Neural crest cell (in vitro differentiated cells): ENCODE results near the gene ATG5. TPM values are rescaled to one million over a fixed set of nuclear protein-coding genes. Genes with fewer than 3 reads are reported as not detected.

ENCODE experiments used
- DNase-seq: peaks from one replicate; pipeline ENCODE4 v3.0.0; 2021; ENCODE audit warnings: low read depth, mixed read lengths, low spot score
- H3K27ac Mint-ChIP-seq: one replicate; pipeline ENCODE4 v1.8.0; 2021; ENCODE audit warnings: mild to moderate bottlenecking, mixed read lengths; ENCODE audit not compliant: unreplicated experiment
- H3K27me3 Mint-ChIP-seq: 2 replicates; pipeline ENCODE4 v1.8.0; 2021; ENCODE audit warnings: low read depth, mild to moderate bottlenecking, mixed read lengths
- H3K36me3 Mint-ChIP-seq: 2 replicates; pipeline ENCODE4 v1.8.0; 2021; ENCODE audit warnings: low read depth, mild to moderate bottlenecking, mixed read lengths
- H3K4me1 Mint-ChIP-seq: 2 replicates; pipeline ENCODE4 v1.8.0; 2021; ENCODE audit warnings: mixed read lengths
- H3K4me3 Mint-ChIP-seq: one replicate; pipeline ENCODE4 v1.8.0; 2021; ENCODE audit warnings: mild to moderate bottlenecking, mixed read lengths
- H3K9me3 Mint-ChIP-seq: 2 replicates; pipeline ENCODE4 v1.8.0; 2021; ENCODE audit warnings: mixed read lengths
- total RNA-seq: library from RNA; stranded (reverse); gene quantifications from 2 replicates; pipeline ENCODE4 v1.2.1, GENCODE V29; 2021
- TF ChIP-seq, protein P1 (sequence below): fragments of 200-600 bp; sonication (generic); conservative IDR thresholded peaks from 2 replicates; pipeline ENCODE4 v1.5.0; 2021; ENCODE audit warnings: antibody characterized with exemption, mild to moderate bottlenecking

Gene ATG5
- total RNA-seq, 1 donor from 2014 or later: 22.5 TPM

DNA sequence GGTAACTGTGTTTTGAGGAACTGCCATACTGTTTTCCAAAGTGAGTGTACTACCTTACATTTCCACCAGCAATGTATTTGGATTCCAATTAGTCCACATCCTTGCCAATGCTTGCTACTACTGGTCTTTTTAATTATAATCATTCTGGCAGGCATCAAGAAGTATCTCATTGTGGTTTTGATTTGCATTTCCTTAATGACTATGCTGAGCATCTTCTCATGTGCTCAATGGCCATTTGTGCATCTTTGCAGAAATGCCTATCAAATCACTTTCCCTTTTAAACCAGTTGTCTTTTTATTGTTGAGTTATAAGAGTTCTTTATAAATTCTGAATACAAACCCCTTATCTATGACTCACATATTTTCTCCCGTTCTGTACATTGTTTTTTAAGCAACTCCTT, 75.9 kb downstream of the ATG5 start:
- TF ChIP-seq, protein P1, sequence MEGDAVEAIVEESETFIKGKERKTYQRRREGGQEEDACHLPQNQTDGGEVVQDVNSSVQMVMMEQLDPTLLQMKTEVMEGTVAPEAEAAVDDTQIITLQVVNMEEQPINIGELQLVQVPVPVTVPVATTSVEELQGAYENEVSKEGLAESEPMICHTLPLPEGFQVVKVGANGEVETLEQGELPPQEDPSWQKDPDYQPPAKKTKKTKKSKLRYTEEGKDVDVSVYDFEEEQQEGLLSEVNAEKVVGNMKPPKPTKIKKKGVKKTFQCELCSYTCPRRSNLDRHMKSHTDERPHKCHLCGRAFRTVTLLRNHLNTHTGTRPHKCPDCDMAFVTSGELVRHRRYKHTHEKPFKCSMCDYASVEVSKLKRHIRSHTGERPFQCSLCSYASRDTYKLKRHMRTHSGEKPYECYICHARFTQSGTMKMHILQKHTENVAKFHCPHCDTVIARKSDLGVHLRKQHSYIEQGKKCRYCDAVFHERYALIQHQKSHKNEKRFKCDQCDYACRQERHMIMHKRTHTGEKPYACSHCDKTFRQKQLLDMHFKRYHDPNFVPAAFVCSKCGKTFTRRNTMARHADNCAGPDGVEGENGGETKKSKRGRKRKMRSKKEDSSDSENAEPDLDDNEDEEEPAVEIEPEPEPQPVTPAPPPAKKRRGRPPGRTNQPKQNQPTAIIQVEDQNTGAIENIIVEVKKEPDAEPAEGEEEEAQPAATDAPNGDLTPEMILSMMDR: no peak
- H3K36me3 Mint-ChIP-seq: no peaks in the 10 kb centered on the region
- no peak overlapping the region for H3K4me3 Mint-ChIP-seq
- no peak overlapping the region for H3K27ac Mint-ChIP-seq
- no peak for DNase-seq
- H3K27me3 Mint-ChIP-seq: no peaks in the 10 kb centered on the region
- H3K9me3 Mint-ChIP-seq: no peaks in the 10 kb centered on the region
- H3K4me1 Mint-ChIP-seq: no peaks in the 10 kb centered on the region

DNA sequence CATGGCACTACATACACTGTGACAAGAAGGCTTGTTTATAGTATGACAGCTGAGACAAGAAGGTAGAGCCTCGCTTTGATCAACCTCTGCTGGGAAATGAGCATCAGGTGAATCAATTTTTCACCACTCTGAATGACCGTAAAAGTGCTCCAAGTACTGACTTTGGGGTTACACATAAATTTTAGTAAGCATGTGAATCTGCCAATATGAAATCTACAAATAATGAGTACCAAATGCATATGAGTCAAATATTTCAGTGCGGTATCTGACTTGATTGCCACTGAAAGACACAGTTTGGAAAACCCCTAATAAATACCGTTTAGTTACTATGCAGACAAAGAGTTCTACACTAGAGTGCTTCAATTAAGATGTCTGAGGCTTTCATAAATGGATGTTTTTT, 77.8 kb downstream of the ATG5 start:
- Mint-ChIP-seq H3K36me3 (no peaks in the 10 kb centered on the region), H3K27me3 (no peaks in the 10 kb centered on the region), H3K27ac (no peak overlapping the region), H3K4me1 (no peaks in the 10 kb centered on the region), H3K4me3 (no peak overlapping the region), H3K9me3 (no peaks in the 10 kb centered on the region)
- TF ChIP-seq, protein P1: no peak
- no peak for DNase-seq

DNA sequence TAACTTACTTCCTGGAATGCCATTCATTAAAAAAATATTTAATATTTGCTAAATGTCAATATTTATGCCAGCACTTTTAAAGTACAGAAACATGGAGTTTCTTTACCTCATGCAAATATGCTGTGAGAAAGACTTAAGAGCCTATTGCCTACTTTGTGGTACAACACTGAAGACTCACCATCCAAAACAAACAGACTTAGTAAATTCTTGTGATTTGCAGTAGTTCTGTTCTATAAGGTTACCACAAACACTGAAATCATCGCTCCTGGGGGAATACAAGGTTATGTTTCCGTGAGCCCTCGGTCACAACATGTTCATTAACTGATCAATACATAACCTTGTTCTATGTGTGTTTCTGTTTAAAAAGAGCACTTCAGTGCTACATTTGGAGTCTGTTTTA, 78.3 kb downstream of the ATG5 start:
- H3K27ac Mint-ChIP-seq: no peak overlapping the region
- H3K36me3 Mint-ChIP-seq: no peaks in the 10 kb centered on the region
- no peaks in the 10 kb centered on the region for H3K9me3 Mint-ChIP-seq
- no peaks in the 10 kb centered on the region for H3K27me3 Mint-ChIP-seq
- no peak overlapping the region for H3K4me3 Mint-ChIP-seq
- DNase-seq: no peak
- TF ChIP-seq, protein P1: no peak
- H3K4me1 Mint-ChIP-seq: no peaks in the 10 kb centered on the region

DNA sequence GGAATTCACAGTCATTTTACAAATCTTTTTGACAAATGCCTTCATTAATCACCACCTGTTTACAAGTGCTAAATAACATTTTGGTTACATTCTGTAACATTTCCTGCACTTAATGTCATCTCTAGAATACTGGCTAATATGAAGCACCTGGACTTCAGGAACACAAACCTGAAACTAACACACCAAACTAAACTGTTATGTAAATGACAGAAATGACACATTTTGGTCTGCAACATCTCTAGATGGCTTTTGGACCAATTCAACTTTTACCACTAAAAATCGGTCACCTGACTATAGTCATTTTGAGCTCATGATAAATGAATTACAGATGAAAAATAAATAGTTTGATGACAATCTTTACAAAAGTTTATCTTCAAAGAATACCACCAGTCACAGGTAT, 80.6 kb downstream of the ATG5 start:
- H3K9me3 Mint-ChIP-seq: peaks cover 2% of the 10 kb centered on the region

DNA sequence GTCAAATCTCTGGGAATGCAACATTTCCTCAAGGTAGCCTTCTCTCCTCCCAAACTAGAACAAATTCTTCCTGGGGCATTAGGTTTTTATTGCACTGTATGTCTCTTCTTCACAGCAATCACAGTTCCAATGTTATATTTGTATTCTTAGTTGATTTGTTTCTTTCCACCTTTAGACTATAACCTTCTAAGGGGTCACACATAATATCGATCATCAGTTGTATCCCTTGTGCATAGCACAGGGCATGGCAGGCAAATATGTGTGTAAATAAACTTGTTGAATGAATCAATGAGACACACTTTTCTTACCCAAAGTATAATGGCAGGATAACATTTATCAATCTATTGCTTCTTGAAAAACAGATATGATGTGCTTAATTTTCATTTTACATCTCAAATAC, 81.0 kb downstream of the ATG5 start:
- Mint-ChIP-seq H3K36me3 (peaks cover 7% of the 10 kb centered on the region), H3K4me3 (no peak overlapping the region), H3K27ac (no peak overlapping the region), H3K4me1 (no peaks in the 10 kb centered on the region), H3K27me3 (no peaks in the 10 kb centered on the region), H3K9me3 (peaks cover 2% of the 10 kb centered on the region)
- no peak for DNase-seq
- TF ChIP-seq, protein P1: no peak

More for the DNA sequence above, 80.6 kb downstream of the ATG5 start:
- no peak for DNase-seq
- no peaks in the 10 kb centered on the region for H3K27me3 Mint-ChIP-seq
- H3K4me1 Mint-ChIP-seq: no peaks in the 10 kb centered on the region
- H3K27ac Mint-ChIP-seq: no peak overlapping the region
- H3K36me3 Mint-ChIP-seq: peaks cover 7% of the 10 kb centered on the region
- no peak overlapping the region for H3K4me3 Mint-ChIP-seq
- TF ChIP-seq, protein P1: no peak

DNA sequence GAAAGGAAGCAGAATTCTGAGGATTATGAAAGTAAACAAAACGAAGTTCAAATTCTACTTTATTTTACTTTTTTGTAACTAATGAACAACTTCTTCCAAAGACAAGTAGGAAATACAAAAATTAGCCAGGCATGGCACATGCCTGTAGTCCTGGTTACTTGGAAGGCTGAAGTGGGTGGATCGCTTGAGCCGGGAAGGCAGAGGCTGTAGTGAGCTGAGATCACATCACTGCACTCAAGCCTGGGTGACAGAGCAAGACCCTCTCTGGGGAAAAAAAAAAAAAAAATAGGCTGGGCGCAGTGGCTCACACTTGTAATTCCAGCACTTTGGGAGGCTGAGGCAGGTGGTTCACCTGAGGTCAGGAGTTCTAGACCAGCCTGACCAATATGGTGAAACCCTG, 82.3 kb downstream of the ATG5 start:
- H3K27ac Mint-ChIP-seq: no peak overlapping the region

More for the DNA sequence above, 82.3 kb downstream of the ATG5 start:
- Mint-ChIP-seq H3K9me3 (peaks cover 2% of the 10 kb centered on the region), H3K27me3 (no peaks in the 10 kb centered on the region), H3K4me3 (no peak overlapping the region), H3K4me1 (no peaks in the 10 kb centered on the region), H3K36me3 (peaks cover 9% of the 10 kb centered on the region)
- TF ChIP-seq, protein P1: no peak
- DNase-seq: no peak
